Measurements from ENCODE around the gene MRPL43.

Gene MRPL43

DNA sequence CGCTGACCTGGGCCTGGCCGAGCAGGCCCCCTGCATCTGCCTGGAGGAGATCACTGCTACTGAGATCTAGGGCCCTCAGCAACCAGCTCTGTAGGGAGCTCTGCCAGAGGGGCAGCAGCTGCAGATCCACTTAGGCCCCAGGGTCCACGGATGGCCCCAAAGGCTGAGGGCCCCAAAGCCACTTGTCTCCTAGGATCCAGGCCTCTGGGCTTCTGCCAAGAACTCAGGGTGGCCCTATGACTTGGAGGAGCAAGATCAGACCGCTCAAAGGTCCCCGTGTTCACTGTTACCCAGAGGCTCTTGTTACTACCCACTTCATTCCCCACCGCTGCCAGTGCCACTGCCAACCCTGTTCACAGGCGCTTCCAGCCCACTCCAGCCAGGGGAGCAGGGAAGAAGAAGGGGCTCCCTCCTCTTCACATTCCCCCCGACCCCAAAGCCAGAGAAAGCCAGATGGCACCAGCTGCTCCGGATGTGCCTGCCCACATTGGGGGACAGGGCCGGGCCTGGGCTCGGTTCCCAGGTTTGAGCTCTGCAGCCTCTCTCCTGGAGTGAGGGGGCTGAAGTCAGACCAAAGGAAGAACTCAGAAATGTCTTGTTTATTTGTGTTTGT lies 19.9 kb upstream of the MRPL43 start:
- TF ChIP-seq, protein P1, sequence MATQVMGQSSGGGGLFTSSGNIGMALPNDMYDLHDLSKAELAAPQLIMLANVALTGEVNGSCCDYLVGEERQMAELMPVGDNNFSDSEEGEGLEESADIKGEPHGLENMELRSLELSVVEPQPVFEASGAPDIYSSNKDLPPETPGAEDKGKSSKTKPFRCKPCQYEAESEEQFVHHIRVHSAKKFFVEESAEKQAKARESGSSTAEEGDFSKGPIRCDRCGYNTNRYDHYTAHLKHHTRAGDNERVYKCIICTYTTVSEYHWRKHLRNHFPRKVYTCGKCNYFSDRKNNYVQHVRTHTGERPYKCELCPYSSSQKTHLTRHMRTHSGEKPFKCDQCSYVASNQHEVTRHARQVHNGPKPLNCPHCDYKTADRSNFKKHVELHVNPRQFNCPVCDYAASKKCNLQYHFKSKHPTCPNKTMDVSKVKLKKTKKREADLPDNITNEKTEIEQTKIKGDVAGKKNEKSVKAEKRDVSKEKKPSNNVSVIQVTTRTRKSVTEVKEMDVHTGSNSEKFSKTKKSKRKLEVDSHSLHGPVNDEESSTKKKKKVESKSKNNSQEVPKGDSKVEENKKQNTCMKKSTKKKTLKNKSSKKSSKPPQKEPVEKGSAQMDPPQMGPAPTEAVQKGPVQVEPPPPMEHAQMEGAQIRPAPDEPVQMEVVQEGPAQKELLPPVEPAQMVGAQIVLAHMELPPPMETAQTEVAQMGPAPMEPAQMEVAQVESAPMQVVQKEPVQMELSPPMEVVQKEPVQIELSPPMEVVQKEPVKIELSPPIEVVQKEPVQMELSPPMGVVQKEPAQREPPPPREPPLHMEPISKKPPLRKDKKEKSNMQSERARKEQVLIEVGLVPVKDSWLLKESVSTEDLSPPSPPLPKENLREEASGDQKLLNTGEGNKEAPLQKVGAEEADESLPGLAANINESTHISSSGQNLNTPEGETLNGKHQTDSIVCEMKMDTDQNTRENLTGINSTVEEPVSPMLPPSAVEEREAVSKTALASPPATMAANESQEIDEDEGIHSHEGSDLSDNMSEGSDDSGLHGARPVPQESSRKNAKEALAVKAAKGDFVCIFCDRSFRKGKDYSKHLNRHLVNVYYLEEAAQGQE (IDR thresholded peaks at IDR 0.05; ENCODE audit: insufficient replicate concordance, low read depth) = no peak
- TF ChIP-seq, protein P2, sequence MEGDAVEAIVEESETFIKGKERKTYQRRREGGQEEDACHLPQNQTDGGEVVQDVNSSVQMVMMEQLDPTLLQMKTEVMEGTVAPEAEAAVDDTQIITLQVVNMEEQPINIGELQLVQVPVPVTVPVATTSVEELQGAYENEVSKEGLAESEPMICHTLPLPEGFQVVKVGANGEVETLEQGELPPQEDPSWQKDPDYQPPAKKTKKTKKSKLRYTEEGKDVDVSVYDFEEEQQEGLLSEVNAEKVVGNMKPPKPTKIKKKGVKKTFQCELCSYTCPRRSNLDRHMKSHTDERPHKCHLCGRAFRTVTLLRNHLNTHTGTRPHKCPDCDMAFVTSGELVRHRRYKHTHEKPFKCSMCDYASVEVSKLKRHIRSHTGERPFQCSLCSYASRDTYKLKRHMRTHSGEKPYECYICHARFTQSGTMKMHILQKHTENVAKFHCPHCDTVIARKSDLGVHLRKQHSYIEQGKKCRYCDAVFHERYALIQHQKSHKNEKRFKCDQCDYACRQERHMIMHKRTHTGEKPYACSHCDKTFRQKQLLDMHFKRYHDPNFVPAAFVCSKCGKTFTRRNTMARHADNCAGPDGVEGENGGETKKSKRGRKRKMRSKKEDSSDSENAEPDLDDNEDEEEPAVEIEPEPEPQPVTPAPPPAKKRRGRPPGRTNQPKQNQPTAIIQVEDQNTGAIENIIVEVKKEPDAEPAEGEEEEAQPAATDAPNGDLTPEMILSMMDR (IDR thresholded peaks at IDR 0.05; ENCODE audit: insufficient read depth, low read length) = no peak
- TF ChIP-seq GABPA (IDR thresholded peaks at IDR 0.05; ENCODE audit: low read depth) (no peak), POLR2AphosphoS5 (IDR thresholded peaks at IDR 0.05; ENCODE audit: low read depth) (no peak), SPI1 (IDR thresholded peaks at IDR 0.05; ENCODE audit: borderline replicate concordance, low read depth) (no peak)
- H3K27me3 ChIP-seq (ENCODE audit: insufficient read depth, poor library complexity, severe bottlenecking) = no peaks in the 10 kb centered on the region
- H3K27ac ChIP-seq (replicated peaks) = no peak overlapping the region
- no peak overlapping the region for H3K4me3 ChIP-seq (replicated peaks; ENCODE audit: insufficient read depth, low read length)
- DNase-seq (ENCODE audit: low read depth in 1 of 2, low spot score in 1 of 2) = no peak

DNA sequence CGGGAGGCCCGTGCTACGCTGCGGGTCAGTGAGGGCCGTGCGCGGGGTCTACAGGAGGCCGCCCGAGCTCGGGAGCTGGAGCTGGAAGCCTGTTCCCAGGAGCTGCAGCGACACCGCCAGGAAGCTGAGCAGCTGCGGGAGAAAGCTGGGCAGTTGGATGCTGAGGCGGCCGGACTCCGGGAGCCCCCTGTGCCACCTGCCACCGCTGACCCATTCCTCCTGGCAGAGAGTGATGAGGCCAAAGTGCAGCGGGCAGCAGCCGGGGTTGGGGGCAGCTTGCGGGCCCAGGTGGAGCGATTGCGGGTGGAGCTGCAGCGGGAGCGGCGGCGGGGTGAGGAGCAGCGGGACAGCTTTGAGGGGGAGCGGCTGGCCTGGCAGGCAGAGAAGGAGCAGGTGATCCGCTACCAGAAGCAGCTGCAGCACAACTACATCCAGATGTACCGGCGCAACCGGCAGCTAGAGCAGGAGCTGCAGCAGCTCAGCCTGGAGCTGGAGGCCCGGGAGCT lies 19.3 kb upstream of the MRPL43 start:
- Histone ChIP-seq H3K4me3 (replicated peaks; ENCODE audit: insufficient read depth, low read length) (no peak overlapping the region), H3K27me3 (ENCODE audit: insufficient read depth, poor library complexity, severe bottlenecking) (no peaks in the 10 kb centered on the region), H3K27ac (replicated peaks) (no peak overlapping the region)
- TF ChIP-seq, protein P2 (IDR thresholded peaks at IDR 0.05; ENCODE audit: insufficient read depth, low read length) = no peak
- TF ChIP-seq, protein P1 (IDR thresholded peaks at IDR 0.05; ENCODE audit: insufficient replicate concordance, low read depth) = no peak
- no peak for TF ChIP-seq POLR2AphosphoS5 (IDR thresholded peaks at IDR 0.05; ENCODE audit: low read depth)
- TF ChIP-seq GABPA (IDR thresholded peaks at IDR 0.05; ENCODE audit: low read depth) = no peak
- no peak for TF ChIP-seq SPI1 (IDR thresholded peaks at IDR 0.05; ENCODE audit: borderline replicate concordance, low read depth)
- DNase-seq (ENCODE audit: low read depth in 1 of 2, low spot score in 1 of 2) = no peak

DNA sequence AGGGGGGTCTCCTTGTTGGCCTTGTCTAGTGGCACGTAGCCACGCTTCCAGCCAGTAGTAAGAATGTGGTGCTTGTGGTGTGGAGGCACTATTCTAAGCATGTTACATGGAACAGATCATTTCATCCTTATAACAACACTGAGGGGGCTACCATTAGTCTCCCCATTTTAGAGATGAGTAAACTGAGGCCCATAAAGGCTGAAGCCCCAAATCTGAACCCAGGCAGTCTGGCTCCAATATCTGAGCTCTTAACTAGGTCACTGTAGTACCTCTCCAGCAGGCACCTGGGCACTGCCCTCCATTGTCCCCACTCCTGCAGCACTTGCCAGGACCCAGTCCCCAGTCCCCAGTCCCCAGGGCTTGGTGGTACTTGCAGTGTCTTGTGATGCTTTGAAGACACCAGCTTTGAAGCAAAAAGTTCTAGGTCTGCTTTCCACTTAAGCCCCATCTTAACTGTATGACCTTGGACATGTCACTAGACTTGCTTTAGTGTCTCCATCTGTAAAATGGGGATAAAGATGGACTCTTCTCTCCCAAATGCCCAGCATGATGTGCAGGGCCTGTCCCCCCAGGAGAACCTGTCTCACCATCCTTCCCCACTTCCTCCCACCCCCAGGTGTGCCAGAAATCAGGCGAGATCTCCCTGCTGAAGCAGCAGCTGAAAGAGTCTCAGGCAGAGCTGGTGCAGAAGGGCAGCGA lies 18.7 kb upstream of the MRPL43 start:
- H3K27ac ChIP-seq (replicated peaks) = no peak overlapping the region
- no peak for TF ChIP-seq GABPA (IDR thresholded peaks at IDR 0.05; ENCODE audit: low read depth)
- TF ChIP-seq, protein P1 (IDR thresholded peaks at IDR 0.05; ENCODE audit: insufficient replicate concordance, low read depth) = no peak
- no peak for TF ChIP-seq POLR2AphosphoS5 (IDR thresholded peaks at IDR 0.05; ENCODE audit: low read depth)
- TF ChIP-seq, protein P2 (IDR thresholded peaks at IDR 0.05; ENCODE audit: insufficient read depth, low read length) = no peak
- no peak for TF ChIP-seq SPI1 (IDR thresholded peaks at IDR 0.05; ENCODE audit: borderline replicate concordance, low read depth)
- H3K27me3 ChIP-seq (ENCODE audit: insufficient read depth, poor library complexity, severe bottlenecking) = no peaks in the 10 kb centered on the region
- no peak overlapping the region for H3K4me3 ChIP-seq (replicated peaks; ENCODE audit: insufficient read depth, low read length)
- DNase-seq (ENCODE audit: low read depth in 1 of 2, low spot score in 1 of 2) = no peak

Data from HL-60 (cell line).